ENCODE measurements around the gene NUP210. TPM values are rescaled to one million over a fixed set of nuclear protein-coding genes. Genes with fewer than 3 reads are reported as not detected.

Gene NUP210
- total and polyA plus RNA-seq, 4 donors, result 9.9 to 38.6 (median 22.9) TPM

- Histone ChIP-seq H3K4me3 (ENCODE audit: low read depth in 1 of 3, low read length in 3 of 3) (no peak overlapping the region), H3K36me3 (ENCODE audit: control insufficient read depth in 4 of 4, insufficient read depth in 3 of 4, low read depth in 1 of 4, low read length in 3 of 4) (peaks cover 6 to 58% (median 34%) of the 10 kb centered on the region in 4 donors), H3K27ac (ENCODE audit: low read depth in 1 of 2, low read length in 2 of 2) (no peak overlapping the region), H3K9me3 (ENCODE audit: control insufficient read depth in 4 of 4, low read length in 3 of 4) (no peaks in the 10 kb centered on the region), H3K27me3 (ENCODE audit: control insufficient read depth in 4 of 4, insufficient read depth in 4 of 4, low read length in 3 of 4) (no peaks in the 10 kb centered on the region), H3K4me1 (ENCODE audit: control insufficient read depth in 4 of 4, insufficient read depth in 4 of 4, low read length in 3 of 4) (peaks cover 0 to 2% (median 0%) of the 10 kb centered on the region in 4 donors), H3K9ac (ENCODE audit: low read depth in 1 of 2, low read length in 2 of 2) (no peak overlapping the region)
- DNase-seq (ENCODE audit: low spot score), result no peak
- TF ChIP-seq FOXA2 (IDR thresholded peaks at IDR 0.05) (no peak), GABPA (IDR thresholded peaks at IDR 0.05 in 1 of 2, conservative IDR thresholded peaks at IDR 0.05 in 1 of 2) (no peak), RAD21 (IDR thresholded peaks at IDR 0.05) (no peak), ATF3 (IDR thresholded peaks at IDR 0.05) (no peak), SP1 (IDR thresholded peaks at IDR 0.05) (no peak), REST (IDR thresholded peaks at IDR 0.05) (no peak), ZBTB33 (IDR thresholded peaks at IDR 0.05) (no peak), RXRA (IDR thresholded peaks at IDR 0.05) (no peak), MAX (IDR thresholded peaks at IDR 0.05) (no peak), TAF1 (conservative IDR thresholded peaks at IDR 0.05) (no peak), HNF4A (conservative IDR thresholded peaks at IDR 0.05) (no peak), FOXA1 (IDR thresholded peaks at IDR 0.05) (no peak), JUND (IDR thresholded peaks at IDR 0.05) (no peak), YY1 (IDR thresholded peaks at IDR 0.05) (no peak)
- WGBS, result 71% methylated on average over 7 of the region's 7 CpGs
Observed at GRCh38 chr3:13352621-13353131, 67.4 kb downstream of the NUP210 start.

- TF ChIP-seq HNF4A (conservative IDR thresholded peaks at IDR 0.05), result no peak
- no peak for TF ChIP-seq HNF4G (IDR thresholded peaks at IDR 0.05)
- TF ChIP-seq FOXA1 (IDR thresholded peaks at IDR 0.05), result no peak
- no peak for TF ChIP-seq EGR1 (IDR thresholded peaks at IDR 0.05; ENCODE audit: low read depth in 2 of 2)
- TF ChIP-seq FOXA2 (IDR thresholded peaks at IDR 0.05), result no peak
- TF ChIP-seq ZBTB33 (IDR thresholded peaks at IDR 0.05), result no peak
- no peak for TF ChIP-seq SP1 (IDR thresholded peaks at IDR 0.05)
- no peak for TF ChIP-seq ATF3 (IDR thresholded peaks at IDR 0.05)
- Histone ChIP-seq H3K27ac (ENCODE audit: low read depth in 1 of 2, low read length in 2 of 2) (no peak overlapping the region), H3K4me1 (ENCODE audit: control insufficient read depth in 4 of 4, insufficient read depth in 4 of 4, low read length in 3 of 4) (peaks cover 0 to 2% (median 0%) of the 10 kb centered on the region in 4 donors), H3K9ac (ENCODE audit: low read depth in 1 of 2, low read length in 2 of 2) (no peak overlapping the region), H3K9me3 (ENCODE audit: control insufficient read depth in 4 of 4, low read length in 3 of 4) (no peaks in the 10 kb centered on the region), H3K4me3 (ENCODE audit: low read depth in 1 of 3, low read length in 3 of 3) (no peak overlapping the region), H3K27me3 (ENCODE audit: control insufficient read depth in 4 of 4, insufficient read depth in 4 of 4, low read length in 3 of 4) (no peaks in the 10 kb centered on the region), H3K36me3 (ENCODE audit: control insufficient read depth in 4 of 4, insufficient read depth in 3 of 4, low read depth in 1 of 4, low read length in 3 of 4) (peaks cover 6 to 50% (median 26%) of the 10 kb centered on the region in 4 donors)
- DNase-seq (ENCODE audit: low spot score), result no peak
- WGBS, result 91% methylated on average over 3 of the region's 3 CpGs
Observed at GRCh38 chr3:13349823-13350222, 70.3 kb downstream of the NUP210 start.

All from liver (tissue), 9 donors.